Ectodermal cell (in vitro differentiated cells): ENCODE results near the gene TRAPPC6A.
"Not testable (repeated sequence)": the region's sequence is repeated elsewhere in the genome, so short reads cannot be mapped to it uniquely, and the experiment has no call there.

Experiments used
- H3K27ac ChIP-seq: 2 replicates; pipeline ENCODE4 v1.7.0; 2013; ENCODE audit warnings: mild to moderate bottlenecking, low read depth, low read length; ENCODE audit not compliant: insufficient read depth, poor library complexity, severe bottlenecking
- H3K27me3 ChIP-seq: 2 replicates; pipeline ENCODE4 v1.7.0; 2013; ENCODE audit warnings: mild to moderate bottlenecking, low read length; ENCODE audit not compliant: insufficient read depth, control insufficient read depth, poor library complexity, severe bottlenecking
- H3K36me3 ChIP-seq: one replicate; pipeline ENCODE4 v1.7.0; 2013; ENCODE audit warnings: low read length; ENCODE audit not compliant: control insufficient read depth, insufficient read depth
- H3K4me1 ChIP-seq: one replicate; pipeline ENCODE4 v1.7.0; 2013; ENCODE audit warnings: low read length; ENCODE audit not compliant: control insufficient read depth, insufficient read depth
- H3K4me3 ChIP-seq: 2 replicates; pipeline ENCODE4 v1.7.0; 2013; ENCODE audit warnings: low read depth, low read length, control low read depth; ENCODE audit not compliant: insufficient read depth
- H3K9me3 ChIP-seq: 2 replicates; pipeline ENCODE4 v1.7.0; 2013; ENCODE audit warnings: mild to moderate bottlenecking, low read length, moderate library complexity; ENCODE audit not compliant: control insufficient read depth
- WGBS, 2 experiments: methylation state at CpG; one replicate each; pipeline ENCODE4 v1.1.7; 2013; ENCODE audit warnings: missing lambda C conversion rate in 2 of 2; 5-methylcytosine and 5-hydroxymethylcytosine counted together

The TRAPPC6A gene

DNA sequence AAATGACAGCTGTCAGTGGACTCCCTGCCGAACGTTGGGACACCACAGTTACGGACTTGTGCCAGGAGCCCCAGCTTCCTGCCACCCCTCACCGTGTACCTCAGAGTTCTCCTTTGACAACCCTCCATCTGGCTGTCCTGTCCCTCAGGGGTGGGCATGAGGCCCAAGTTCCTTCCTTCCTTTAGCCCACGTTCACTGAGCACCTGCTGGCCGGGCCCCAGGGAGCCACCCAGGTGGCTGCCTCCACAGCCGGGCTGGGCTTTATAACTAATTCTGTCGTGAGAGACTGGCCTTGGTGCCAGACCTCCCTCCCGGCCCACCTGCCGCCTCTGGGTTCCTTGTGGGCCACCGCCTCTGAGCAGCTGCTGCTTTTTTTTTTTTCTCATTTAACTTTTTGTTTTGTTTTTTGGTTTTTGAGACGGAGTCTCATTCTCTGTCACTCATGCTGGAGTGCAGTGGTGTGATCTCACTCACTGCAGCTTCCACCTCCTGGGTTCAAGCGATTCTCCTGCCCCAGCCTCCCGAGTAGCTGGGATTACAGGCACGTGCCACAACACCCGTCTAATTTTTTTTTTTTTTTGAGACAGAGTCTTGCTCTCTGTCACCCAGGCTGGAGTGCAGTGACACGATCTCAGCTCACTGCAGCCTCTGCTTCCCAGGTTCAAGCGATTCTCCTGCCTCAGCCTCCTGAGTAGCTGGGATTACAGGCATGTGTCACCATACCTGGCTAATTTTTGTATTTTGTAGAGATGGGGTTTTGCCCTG lies 59.3 kb downstream of the TRAPPC6A start:
- H3K27ac ChIP-seq, H3K9me3 ChIP-seq: not testable (repeated sequence)
- 88 to 89% methylated on average over 18 of the region's 18 CpGs for WGBS, 2 experiments

DNA sequence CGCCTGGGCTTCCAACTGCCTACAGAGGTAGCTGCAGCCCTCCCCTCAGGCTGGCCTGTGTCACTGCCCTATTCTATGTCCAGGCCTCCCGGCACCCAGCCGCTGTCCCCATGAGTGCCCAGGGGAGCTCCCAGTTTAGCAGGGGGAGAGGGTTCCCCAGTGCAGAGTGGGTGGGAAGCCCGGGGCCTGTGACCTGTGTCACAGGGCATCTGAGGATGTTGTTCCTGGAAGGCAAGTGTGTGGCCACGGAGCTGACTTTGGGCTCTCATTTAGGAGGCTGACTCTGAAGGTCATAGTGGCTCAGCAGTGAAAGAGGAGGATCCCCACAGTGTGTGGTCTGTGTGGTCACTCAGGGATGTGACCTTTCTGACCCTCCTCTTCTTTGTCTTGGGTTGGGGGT lies 59.9 kb downstream of the TRAPPC6A start:
- H3K4me1 ChIP-seq, result peaks cover 21% of the 10 kb centered on the region
- H3K4me3 ChIP-seq, result no peak overlapping the region
- no peaks in the 10 kb centered on the region for H3K9me3 ChIP-seq
- WGBS, 2 experiments, result 89 to 92% methylated on average over 5 of the region's 5 CpGs
- H3K36me3 ChIP-seq, result no peaks in the 10 kb centered on the region
- H3K27me3 ChIP-seq, result no peaks in the 10 kb centered on the region
- peak overlapping the region; percentile 36 for H3K27ac ChIP-seq

More for the DNA sequence above, 59.3 kb downstream of the TRAPPC6A start:
- H3K4me3 ChIP-seq, H3K36me3 ChIP-seq, H3K27me3 ChIP-seq: not testable (repeated sequence)
- H3K4me1 ChIP-seq, result peaks cover 21% of the 10 kb centered on the region

DNA sequence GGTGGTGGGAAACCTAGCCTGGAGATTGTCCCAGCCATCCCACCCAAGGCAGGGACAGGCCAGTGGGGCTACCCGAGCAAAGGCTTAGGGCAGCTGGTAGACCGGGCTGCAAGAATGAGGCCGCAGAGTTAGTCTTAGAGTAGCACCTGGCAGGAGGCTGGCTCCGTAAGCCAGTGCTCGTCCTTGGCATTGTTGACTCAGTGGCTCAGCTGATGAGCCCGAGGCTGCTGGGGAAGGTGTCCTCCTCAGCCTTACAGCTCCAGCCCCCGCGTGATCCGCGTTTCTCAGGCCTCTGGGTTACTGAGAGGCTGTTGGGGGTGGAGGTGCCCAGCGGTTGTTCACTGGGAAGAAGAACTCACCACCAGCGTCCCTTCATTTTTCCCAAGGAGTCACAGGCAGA lies 60.4 kb downstream of the TRAPPC6A start:
- Histone ChIP-seq H3K9me3 (no peaks in the 10 kb centered on the region), H3K27ac (peak overlapping the region; percentile 36), H3K4me3 (no peak overlapping the region), H3K4me1 (peaks cover 21% of the 10 kb centered on the region), H3K36me3 (no peaks in the 10 kb centered on the region), H3K27me3 (no peaks in the 10 kb centered on the region)
- 82 to 87% methylated on average over 12 of the region's 12 CpGs for WGBS, 2 experiments

DNA sequence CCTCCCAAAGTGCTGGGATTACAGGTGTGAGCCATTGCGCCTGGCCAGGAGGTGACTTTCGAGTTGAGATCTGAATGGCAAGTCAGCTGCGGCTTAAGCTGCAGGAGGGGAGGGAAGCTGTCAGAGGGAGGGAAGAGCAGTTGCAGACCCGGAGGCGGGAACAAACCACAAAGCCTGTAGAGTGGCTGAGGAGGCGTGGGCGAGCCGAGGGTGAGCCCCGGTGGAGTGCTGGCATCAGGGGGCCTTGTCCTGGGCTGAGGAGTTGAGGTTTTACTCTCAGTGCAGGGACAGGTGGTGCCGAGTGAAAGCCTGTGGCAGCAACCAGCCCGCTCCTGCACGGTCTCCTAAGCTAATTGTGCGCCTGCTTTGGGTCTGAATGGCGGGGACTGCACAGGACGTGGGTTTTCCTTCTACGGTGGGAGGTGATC lies 60.9 kb downstream of the TRAPPC6A start:
- Histone ChIP-seq H3K36me3 (no peaks in the 10 kb centered on the region), H3K27me3 (no peaks in the 10 kb centered on the region), H3K27ac (no peak overlapping the region), H3K4me1 (peaks cover 21% of the 10 kb centered on the region), H3K9me3 (no peaks in the 10 kb centered on the region), H3K4me3 (no peak overlapping the region)
- 63 to 64% methylated on average over 16 of the region's 16 CpGs for WGBS, 2 experiments

DNA sequence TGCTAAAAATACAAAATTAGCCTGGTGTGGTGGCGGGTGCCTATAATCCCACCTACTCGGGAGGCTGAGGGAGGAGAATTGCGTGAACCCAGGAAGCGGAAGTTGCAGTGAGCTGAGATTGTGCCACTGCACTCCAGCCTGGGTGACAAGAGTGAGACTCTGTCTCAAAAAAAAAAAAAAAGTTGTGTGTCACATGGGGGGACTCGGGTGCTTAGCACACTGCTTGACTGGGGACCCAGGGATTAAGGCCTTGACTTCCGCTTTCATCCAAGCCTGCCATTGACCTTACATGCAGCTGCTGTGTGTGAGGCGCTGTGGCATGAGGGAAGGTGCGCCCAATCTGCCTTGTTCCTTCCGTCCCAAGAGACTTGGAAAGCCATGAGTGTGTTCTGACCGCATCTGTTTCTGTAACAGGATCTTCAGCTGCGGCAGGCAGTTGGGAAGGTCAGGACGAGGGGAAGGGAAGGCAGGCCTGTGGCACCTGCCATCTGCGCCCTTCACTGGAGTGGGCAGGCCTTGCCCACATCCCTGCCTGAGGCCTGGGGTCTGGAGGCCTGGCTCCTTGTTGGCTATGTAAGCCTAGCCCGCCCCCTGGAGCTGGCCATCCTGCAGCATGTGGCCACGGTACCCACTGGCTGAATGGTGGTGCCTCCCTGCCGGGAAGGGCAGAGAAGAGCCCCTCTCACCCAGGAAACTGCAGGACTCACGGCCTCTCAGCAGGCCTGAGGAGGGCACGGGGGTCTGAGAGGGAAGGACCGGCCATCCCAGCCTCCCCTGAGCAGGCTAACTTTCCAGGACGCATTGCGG lies 62.0 kb downstream of the TRAPPC6A start:
- H3K4me3 ChIP-seq, result no peak overlapping the region
- no peaks in the 10 kb centered on the region for H3K9me3 ChIP-seq
- no peak overlapping the region for H3K27ac ChIP-seq
- no peaks in the 10 kb centered on the region for H3K36me3 ChIP-seq
- no peaks in the 10 kb centered on the region for H3K27me3 ChIP-seq
- WGBS, 2 experiments, result 91 to 92% methylated on average over 21 of the region's 21 CpGs
- peaks cover 21% of the 10 kb centered on the region for H3K4me1 ChIP-seq

DNA sequence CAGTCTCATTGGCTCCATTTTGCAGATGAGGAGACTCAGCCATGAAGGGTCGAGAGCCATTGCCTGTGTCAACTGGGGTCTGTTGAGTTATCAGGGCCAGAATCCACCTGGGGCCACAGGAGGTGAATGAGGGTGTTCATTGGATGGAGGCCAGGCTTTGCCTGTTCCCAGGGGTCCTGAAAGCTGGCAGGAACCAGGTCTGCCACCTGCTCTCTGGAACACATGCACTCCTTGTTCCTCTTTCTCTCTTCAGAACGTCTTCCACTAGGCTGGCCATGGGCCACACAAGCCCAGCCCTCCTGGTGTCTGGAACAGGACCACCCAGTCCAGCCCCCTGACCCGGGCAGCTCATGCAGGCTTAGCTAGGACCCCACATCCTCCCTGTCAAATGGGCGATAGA lies 63.9 kb downstream of the TRAPPC6A start:
- H3K9me3 ChIP-seq, result no peaks in the 10 kb centered on the region
- 92 to 97% methylated on average over 4 of the region's 4 CpGs for WGBS, 2 experiments
- H3K4me1 ChIP-seq, result peaks cover 21% of the 10 kb centered on the region
- H3K27me3 ChIP-seq, result no peaks in the 10 kb centered on the region
- no peak overlapping the region for H3K27ac ChIP-seq
- H3K36me3 ChIP-seq, result no peaks in the 10 kb centered on the region
- no peak overlapping the region for H3K4me3 ChIP-seq

DNA sequence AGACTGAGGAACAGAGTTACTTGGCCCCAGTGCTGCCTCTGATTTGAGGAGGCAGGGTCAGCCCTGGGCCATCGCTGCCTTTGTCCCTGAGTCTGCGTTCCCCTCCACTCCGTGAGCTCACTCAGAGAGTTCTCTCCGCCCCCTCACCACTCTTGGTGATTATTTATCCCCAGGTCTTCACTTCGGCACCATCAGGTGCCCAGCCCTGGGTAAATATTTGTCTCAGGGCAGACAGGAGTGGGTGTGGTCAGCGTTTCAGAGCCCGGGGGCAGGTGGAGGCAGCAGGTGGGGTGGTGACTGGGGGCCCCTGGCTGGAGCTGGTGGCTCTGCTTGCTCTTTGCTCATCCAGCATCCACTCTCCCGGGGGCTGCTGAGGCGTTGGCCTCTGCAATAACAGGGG lies 64.4 kb downstream of the TRAPPC6A start:
- H3K27ac ChIP-seq, result no peak overlapping the region
- H3K27me3 ChIP-seq, result no peaks in the 10 kb centered on the region
- 79 to 81% methylated on average over 9 of the region's 9 CpGs for WGBS, 2 experiments

More for the DNA sequence above, 64.4 kb downstream of the TRAPPC6A start:
- Histone ChIP-seq H3K4me1 (peaks cover 21% of the 10 kb centered on the region), H3K9me3 (no peaks in the 10 kb centered on the region), H3K4me3 (no peak overlapping the region), H3K36me3 (no peaks in the 10 kb centered on the region)
